NOMO-1 treated with DMSO at 0.1 percent for 48 hours (cell line): Measurements from ENCODE around the gene TES.
A peak's percentile ranks its signal among the peaks of the same experiment; 100 is the strongest.
"Not testable (repeated sequence)": the region's sequence is repeated elsewhere in the genome, so short reads cannot be mapped to it uniquely, and the experiment has no call there.

ENCODE experiments used
- DNase-seq: peaks from one replicate; lab custom pipeline; 2025; ENCODE audit not compliant: unreplicated experiment; lab: John Stamatoyannopoulos, UW

Gene TES

GRCh38 chr7:116210345-116211005, at the start of gene TES:
TES (plus strand) TSS chr7:116210539; CDS start chr7:116210708, 169 bp downstream.
- DNase-seq, result peak; percentile 11

GRCh38 chr7:116161728-116162127, 48.6 kb upstream of the TES start:
- no peak for DNase-seq

GRCh38 chr7:116162254-116162653, 48.1 kb upstream of the TES start:
- peak; percentile 14 for DNase-seq

- DNase-seq, result no peak
These were observed 47.3 kb upstream of the TES start for GRCh38 chr7:116162992-116163391.

- DNase-seq, result no peak
These were observed 45.6 kb upstream of the TES start for GRCh38 chr7:116164552-116165306.

- DNase-seq, result peak; percentile 82
These were observed 44.6 kb upstream of the TES start for GRCh38 chr7:116165717-116166116.

- no peak for DNase-seq
These were observed 44.2 kb upstream of the TES start for GRCh38 chr7:116166156-116166555.

GRCh38 chr7:116167177-116167576, 43.2 kb upstream of the TES start:
- no peak for DNase-seq

- no peak for DNase-seq
These were observed 41.3 kb upstream of the TES start for GRCh38 chr7:116169060-116169459.

GRCh38 chr7:116170180-116170579, 40.2 kb upstream of the TES start:
- no peak for DNase-seq

GRCh38 chr7:116171094-116171493, 39.2 kb upstream of the TES start:
- DNase-seq, result no peak

- no peak for DNase-seq
These were observed 38.0 kb upstream of the TES start for GRCh38 chr7:116172353-116172752.

GRCh38 chr7:116173051-116174028, 37.0 kb upstream of the TES start:
- peak; percentile 31 for DNase-seq

GRCh38 chr7:116175095-116175494, 35.2 kb upstream of the TES start:
- not testable (repeated sequence) for DNase-seq

GRCh38 chr7:116176226-116176625, 34.1 kb upstream of the TES start:
- DNase-seq, result no peak

- DNase-seq, result no peak
These were observed 33.3 kb upstream of the TES start for GRCh38 chr7:116177009-116177408.

- peak; percentile 46 for DNase-seq
These were observed 30.0 kb upstream of the TES start for GRCh38 chr7:116180302-116180701.

- DNase-seq, result no peak
These were observed 28.3 kb upstream of the TES start for GRCh38 chr7:116182023-116182422.

- DNase-seq, result no peak
These were observed 24.9 kb upstream of the TES start for GRCh38 chr7:116185450-116185849.

GRCh38 chr7:116185956-116186355, 24.4 kb upstream of the TES start:
- no peak for DNase-seq

GRCh38 chr7:116187400-116187799, 22.9 kb upstream of the TES start:
- no peak for DNase-seq
